Colonic mucosa (tissue), 4 donors: ENCODE results near the gene COX10. TPM values are rescaled to one million over a fixed set of nuclear protein-coding genes. Genes with fewer than 3 reads are reported as not detected.

Source experiments
- DNase-seq: peaks from one replicate; pipeline ENCODE4 v3.0.0-alpha.2; 2020
- H3K27ac ChIP-seq: fragments of 200-600 bp; one replicate; pipeline ENCODE4 v1.8.0; 2021
- H3K27me3 ChIP-seq: fragments of 200-600 bp; one replicate; pipeline ENCODE4 v1.8.0; 2021
- H3K36me3 ChIP-seq: fragments of 200-600 bp; one replicate; pipeline ENCODE4 v1.8.0; 2021
- H3K4me1 ChIP-seq: fragments of 200-600 bp; one replicate; pipeline ENCODE4 v1.8.0; 2021; ENCODE audit warnings: mild to moderate bottlenecking
- H3K4me3 ChIP-seq: fragments of 200-600 bp; one replicate; pipeline ENCODE4 v1.8.0; 2021
- H3K9ac ChIP-seq, 2 donors: one replicate each; pipeline ENCODE4 v1.7.0; 2013; ENCODE audit warnings: control low read depth in 2 of 2, low read depth in 2 of 2, low read length in 2 of 2
- H3K9me3 ChIP-seq: fragments of 200-600 bp; one replicate; pipeline ENCODE4 v1.8.0; 2021
- intact Hi-C: fragments of 100-400 bp; cut with DNase I; formaldehyde crosslinking; loops from one replicate; pipeline ENCODE4 v1.14.1; 2022
- total RNA-seq, 2 donors: library from RNA; stranded (reverse); fragmentation: NEBNext Ultra II Directional in 1 of 2; extraction: Animal tissue kit (Norgen Biotek cat#: 25700) in 1 of 2; gene quantifications; one replicate each; pipeline ENCODE4 v1.2.1, GENCODE V29; 2021
- TF ChIP-seq, protein P1 (sequence below): fragments of 200-600 bp; IDR thresholded peaks from one replicate; pipeline ENCODE4 v1.8.0; 2022; ENCODE audit warnings: antibody characterized with exemption, mild to moderate bottlenecking
- donor health status: healthy.
- donor health status: DM: no; HTN: no; CAD: no.
- donor health status: DM: no; HTN: no; CAD: no.

Gene COX10
- total RNA-seq, 2 donors from 2014 or later = 35.1 to 36.0 TPM

DNA sequence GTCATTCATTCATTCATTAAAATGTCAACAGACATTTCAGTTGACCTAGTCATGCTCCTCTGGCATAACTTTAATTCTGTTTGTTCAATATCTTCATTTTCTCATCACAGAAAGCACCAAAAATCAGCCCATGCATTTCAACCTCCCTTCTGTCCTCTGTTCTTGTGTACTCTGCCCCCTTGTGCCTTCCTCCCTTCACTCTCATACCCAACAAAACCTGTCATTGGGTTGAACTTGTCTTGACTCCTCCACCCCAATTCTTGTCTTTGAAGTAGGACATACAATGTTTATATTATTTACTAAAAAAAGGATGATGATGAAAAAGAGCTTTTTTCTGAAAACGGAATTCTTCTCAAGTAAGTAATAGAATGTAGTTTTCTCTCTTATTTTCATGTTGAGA, 43.8 kb downstream of the COX10 start:
- H3K27ac ChIP-seq = no peak overlapping the region
- H3K9me3 ChIP-seq = no peaks in the 10 kb centered on the region
- H3K4me1 ChIP-seq = no peaks in the 10 kb centered on the region
- no peak for DNase-seq
- intact Hi-C loops = no loop called here
- H3K36me3 ChIP-seq = no peaks in the 10 kb centered on the region
- no peak overlapping the region for H3K9ac ChIP-seq
- TF ChIP-seq, protein P1, sequence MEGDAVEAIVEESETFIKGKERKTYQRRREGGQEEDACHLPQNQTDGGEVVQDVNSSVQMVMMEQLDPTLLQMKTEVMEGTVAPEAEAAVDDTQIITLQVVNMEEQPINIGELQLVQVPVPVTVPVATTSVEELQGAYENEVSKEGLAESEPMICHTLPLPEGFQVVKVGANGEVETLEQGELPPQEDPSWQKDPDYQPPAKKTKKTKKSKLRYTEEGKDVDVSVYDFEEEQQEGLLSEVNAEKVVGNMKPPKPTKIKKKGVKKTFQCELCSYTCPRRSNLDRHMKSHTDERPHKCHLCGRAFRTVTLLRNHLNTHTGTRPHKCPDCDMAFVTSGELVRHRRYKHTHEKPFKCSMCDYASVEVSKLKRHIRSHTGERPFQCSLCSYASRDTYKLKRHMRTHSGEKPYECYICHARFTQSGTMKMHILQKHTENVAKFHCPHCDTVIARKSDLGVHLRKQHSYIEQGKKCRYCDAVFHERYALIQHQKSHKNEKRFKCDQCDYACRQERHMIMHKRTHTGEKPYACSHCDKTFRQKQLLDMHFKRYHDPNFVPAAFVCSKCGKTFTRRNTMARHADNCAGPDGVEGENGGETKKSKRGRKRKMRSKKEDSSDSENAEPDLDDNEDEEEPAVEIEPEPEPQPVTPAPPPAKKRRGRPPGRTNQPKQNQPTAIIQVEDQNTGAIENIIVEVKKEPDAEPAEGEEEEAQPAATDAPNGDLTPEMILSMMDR = no peak
- no peak overlapping the region for H3K4me3 ChIP-seq
- no peaks in the 10 kb centered on the region for H3K27me3 ChIP-seq

DNA sequence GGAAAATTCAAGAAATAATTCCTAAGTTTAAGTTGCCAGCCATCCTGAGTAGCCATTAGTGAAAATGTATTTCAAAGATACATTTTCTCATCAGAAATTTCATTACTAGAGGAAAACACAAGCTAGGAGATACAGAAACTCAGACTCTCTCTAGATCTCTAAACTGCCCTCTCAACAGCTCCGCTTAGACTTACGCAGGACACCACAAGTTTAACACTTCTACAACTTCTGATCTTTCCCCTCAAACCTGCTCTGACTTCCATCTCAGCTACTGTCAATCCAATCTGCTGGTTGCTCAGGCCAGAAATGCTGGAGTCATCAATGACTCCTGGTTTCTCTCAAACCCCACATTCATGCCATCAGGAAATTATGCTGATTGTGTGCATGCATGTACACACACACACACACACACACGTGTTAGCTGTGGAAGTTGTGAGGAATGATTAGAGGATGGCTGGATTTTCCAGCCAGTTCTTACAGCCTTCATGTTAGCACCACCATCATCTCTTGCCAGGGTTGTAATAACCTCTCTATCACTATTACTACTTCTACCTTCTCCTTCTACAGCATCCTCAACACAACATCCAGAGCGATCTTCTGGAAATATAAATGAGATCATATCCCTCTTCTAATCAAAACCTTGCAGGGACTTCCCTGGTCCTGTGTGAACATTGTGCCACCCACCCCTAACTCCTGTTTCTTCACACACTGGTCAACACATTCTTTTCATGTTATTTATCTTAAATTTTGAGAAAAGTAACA, 47.1 kb downstream of the COX10 start:
- no peak overlapping the region for H3K9ac ChIP-seq
- no peak for DNase-seq
- TF ChIP-seq, protein P1 = no peak
- H3K9me3 ChIP-seq = no peaks in the 10 kb centered on the region
- intact Hi-C loops = no loop called here
- H3K27me3 ChIP-seq = no peaks in the 10 kb centered on the region
- H3K36me3 ChIP-seq = no peaks in the 10 kb centered on the region
- no peak overlapping the region for H3K27ac ChIP-seq
- H3K4me3 ChIP-seq = no peak overlapping the region
- H3K4me1 ChIP-seq = no peaks in the 10 kb centered on the region

- TF ChIP-seq, protein P1 = no peak
- no peaks in the 10 kb centered on the region for H3K36me3 ChIP-seq
- no peak for DNase-seq
- intact Hi-C loops = no loop called here
- no peaks in the 10 kb centered on the region for H3K4me1 ChIP-seq
- H3K9ac ChIP-seq = no peak overlapping the region
- H3K4me3 ChIP-seq = no peak overlapping the region
- H3K27ac ChIP-seq = no peak overlapping the region
- no peaks in the 10 kb centered on the region for H3K27me3 ChIP-seq
- H3K9me3 ChIP-seq = no peaks in the 10 kb centered on the region
Observed at GRCh38 chr17:14118951-14119350, 49.6 kb downstream of the COX10 start.

DNA sequence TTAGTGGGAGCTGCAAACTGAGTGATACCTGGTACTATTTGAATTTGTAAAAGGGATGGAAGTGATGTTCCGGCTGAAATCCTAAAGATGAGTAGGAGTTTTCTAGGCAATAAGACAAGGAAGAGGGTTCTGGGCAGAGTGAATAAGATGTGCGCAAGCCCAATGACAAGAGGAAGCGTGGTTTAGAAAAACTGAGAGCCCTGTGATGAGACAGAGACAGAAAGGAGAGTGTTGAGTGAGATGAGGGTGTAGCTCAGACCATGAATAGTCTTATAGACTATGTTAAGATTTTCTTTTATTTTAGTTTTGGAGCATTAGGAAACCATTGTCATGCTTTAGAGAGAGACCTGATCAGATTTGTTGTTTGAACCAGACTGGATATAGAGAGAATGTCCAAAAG, 50.2 kb downstream of the COX10 start:
- Histone ChIP-seq H3K27me3 (no peaks in the 10 kb centered on the region), H3K9me3 (no peaks in the 10 kb centered on the region), H3K9ac (no peak overlapping the region), H3K4me3 (no peak overlapping the region), H3K4me1 (no peaks in the 10 kb centered on the region), H3K36me3 (no peaks in the 10 kb centered on the region), H3K27ac (no peak overlapping the region)
- intact Hi-C loops = no loop called here
- DNase-seq = no peak
- TF ChIP-seq, protein P1 = no peak

GRCh38 chr17:14121952-14122351, 52.6 kb downstream of the COX10 start:
- intact Hi-C loops = no loop called here
- Histone ChIP-seq H3K36me3 (no peaks in the 10 kb centered on the region), H3K27me3 (no peaks in the 10 kb centered on the region), H3K4me3 (no peak overlapping the region), H3K9me3 (no peaks in the 10 kb centered on the region), H3K27ac (no peak overlapping the region), H3K9ac (no peak overlapping the region), H3K4me1 (no peaks in the 10 kb centered on the region)
- TF ChIP-seq, protein P1 = no peak
- no peak for DNase-seq
